ENCODE measurements around the gene DNAJC4.
A peak's percentile ranks its signal among the peaks of the same experiment; 100 is the strongest.

The DNAJC4 gene

DNA sequence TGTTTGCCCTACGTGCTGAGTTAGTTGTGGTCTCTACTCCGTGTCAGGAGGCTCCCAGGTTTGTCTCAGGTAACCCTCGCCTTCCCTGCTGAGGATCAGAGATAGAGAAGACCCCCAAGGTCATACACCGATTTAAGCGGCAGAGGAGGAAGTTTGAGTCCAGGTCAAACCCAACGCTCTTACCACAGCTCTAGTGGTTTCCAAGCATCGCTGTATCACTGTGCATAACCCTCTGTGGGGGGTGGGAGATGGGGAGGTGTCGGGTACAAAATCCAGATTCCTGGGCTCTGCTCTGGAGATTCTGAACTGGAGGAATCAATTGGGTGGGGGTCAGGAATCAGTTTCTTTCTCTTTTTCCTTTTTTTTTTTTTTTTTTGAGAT is 627 bp downstream of the DNAJC4 start:
- DNase-seq = peak in 1 of 5 experiments; percentile 25

DNA sequence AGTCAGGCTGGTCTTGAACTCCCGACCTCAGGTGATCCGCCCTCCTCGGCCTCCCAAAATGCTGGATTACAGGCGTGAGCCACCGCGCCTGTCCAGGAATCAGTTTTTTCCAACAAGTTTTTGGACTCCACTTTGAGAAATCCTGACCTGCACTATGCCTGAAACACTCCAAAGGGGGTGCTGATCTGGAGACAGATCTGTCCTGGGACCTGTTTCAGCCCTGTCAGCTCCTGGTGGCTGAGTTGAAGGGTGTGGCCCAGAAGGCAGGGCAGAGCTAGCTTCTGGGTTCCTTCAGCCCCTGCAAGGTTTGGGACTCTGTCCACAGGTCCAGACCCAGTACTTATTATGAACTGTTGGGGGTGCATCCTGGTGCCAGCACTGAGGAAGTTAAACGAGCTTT is 1.2 kb downstream of the DNAJC4 start:
- DNase-seq = no peak

DNA sequence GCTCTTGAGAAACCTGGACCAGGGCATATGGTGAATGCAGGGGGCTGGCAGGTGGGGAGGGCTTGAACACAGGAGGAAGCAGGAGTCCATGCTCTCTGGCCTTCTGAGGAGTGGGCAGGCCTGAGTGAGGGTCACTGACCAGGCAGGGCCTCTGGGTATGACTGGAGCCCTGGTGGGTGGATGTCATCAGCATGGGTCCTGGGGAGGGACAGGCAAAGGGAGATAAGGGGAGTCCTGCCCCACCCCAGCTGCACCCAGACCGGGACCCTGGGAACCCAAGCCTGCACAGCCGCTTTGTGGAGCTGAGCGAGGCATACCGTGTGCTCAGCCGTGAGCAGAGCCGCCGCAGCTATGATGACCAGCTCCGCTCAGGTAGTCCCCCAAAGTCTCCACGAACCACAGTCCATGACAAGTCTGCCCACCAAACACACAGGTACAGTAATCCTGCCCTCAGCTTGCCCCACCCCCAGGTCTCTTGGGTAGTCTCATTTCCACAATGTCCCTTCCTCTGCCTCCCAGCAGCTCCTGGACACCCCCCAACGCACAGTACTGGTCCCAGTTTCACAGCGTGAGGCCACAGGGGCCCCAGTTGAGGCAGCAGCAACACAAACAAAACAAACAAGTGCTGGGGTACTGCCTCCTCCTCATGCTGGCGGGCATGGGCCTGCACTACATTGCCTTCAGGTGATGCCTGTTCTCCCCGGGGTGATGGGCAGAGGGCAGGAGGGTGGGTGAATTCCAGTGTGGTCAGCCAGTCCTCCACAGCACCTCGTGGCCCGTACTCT is 2.0 kb downstream of the DNAJC4 start:
- DNase-seq = no peak

DNA sequence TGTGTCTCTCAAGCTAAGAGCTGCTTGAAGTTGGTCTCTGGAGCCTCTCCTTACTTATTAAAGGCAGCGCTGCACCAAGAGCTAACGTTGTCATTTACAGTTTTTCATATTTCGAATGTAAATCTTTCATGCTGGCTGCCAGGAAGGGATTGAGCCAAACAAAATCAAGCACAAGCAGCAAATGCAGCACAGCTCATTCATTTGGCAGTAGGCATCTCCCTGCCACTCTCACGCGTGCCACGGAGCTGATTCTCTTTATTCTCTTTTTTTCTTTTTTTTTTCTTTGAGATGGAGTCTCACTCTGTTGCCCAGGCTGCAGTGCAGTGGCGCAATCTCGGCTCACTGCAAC is 2.6 kb downstream of the DNAJC4 start:
- DNase-seq = no peak

DNA sequence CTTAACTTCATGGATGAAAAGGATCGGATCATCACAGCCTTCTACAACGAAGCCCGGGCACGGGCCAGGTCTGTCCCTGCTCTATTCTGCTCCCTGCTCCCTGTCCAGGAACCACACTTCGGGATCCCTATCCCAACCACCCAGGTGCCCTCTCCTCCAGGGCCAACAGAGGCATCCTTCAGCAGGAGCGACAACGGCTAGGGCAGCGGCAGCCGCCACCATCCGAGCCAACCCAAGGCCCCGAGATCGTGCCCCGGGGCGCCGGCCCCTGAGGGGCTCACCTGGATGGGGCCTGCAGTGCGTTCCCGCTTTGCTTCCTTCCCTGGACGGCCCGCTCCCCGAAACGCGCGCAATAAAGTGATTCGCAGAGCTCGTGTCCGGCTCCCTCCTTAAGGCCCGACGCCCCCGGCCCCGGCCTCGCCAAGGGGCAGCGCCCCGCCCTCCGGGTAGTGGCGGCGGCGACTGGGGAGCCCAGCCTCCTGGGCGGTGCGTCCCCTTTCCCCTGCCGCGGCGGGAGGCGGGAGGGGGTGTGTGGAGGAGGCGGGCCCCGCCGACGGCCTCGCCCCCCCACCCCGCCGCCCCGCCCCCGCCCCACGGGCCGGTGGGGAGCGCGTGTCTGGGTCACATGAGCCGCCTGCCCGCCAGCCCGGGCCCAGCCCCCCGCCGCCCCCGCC is 3.7 kb downstream of the DNAJC4 start, which contains the start of gene VEGFB:
Gene VEGFB (plus strand): TSS at position 672 of the 674 bp plus-strand sequence. CDS start 250 bp downstream, outside the sequence.
- DNase-seq = peak in 4 of 5 experiments; percentile 60 to 80 (median 68)

DNA sequence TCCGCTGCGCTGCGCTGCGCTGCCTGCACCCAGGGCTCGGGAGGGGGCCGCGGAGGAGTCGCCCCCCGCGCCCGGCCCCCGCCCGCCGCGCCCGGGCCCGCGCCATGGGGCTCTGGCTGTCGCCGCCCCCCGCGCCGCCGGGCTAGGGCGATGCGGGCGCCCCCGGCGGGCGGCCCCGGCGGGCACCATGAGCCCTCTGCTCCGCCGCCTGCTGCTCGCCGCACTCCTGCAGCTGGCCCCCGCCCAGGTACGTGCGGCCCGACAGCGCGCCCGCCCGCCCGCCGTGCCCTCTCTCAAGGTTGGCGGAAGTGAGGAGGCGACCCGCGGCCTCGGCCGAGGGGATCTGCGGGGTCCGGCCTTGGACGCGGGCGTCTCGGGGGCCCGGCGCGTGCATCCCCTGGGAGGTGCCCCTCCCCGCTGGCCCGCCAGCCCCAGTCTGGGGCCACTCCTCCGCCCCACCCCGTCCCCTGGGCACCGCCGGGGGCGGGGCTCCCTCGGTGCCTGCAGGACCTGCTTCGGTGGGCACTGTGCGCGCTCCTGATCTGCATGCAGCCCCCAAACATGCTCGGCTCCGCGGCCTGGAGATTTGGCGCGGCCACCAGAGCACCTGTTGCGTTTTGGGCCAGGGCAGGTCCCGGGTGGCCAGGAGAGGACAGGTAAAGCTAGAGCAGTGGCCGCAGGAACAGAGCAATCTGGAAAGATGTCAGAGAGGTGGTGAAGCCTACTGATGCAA is 4.5 kb downstream of the DNAJC4 start:
- DNase-seq = peak in 3 of 5 experiments; percentile 46 to 67 (median 59)

DNA sequence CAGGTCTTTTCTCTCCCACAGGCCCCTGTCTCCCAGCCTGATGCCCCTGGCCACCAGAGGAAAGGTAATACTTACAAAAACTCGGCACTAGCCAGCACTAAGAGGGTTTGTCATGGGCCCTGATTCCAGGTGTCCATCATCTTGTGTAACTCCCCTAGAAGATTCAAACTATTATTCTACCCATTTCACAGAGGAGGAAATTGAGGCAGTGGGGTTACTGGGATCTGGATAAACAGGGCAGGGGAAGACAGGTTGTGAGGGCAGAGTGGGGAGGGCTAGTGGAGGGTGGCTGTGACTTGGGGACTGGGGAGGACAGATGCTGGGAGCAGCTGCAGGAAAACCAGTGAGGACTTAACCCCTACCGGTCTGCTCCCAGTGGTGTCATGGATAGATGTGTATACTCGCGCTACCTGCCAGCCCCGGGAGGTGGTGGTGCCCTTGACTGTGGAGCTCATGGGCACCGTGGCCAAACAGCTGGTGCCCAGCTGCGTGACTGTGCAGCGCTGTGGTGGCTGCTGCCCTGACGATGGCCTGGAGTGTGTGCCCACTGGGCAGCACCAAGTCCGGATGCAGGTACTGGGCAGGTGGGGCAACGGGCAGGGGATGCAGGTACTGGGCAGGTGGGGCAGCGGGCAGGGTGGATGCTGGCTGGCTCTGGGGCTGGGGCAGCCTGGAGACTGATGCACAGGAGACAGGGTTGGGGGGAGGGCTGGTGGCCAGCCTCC is 5.3 kb downstream of the DNAJC4 start:
- DNase-seq = no peak

DNA sequence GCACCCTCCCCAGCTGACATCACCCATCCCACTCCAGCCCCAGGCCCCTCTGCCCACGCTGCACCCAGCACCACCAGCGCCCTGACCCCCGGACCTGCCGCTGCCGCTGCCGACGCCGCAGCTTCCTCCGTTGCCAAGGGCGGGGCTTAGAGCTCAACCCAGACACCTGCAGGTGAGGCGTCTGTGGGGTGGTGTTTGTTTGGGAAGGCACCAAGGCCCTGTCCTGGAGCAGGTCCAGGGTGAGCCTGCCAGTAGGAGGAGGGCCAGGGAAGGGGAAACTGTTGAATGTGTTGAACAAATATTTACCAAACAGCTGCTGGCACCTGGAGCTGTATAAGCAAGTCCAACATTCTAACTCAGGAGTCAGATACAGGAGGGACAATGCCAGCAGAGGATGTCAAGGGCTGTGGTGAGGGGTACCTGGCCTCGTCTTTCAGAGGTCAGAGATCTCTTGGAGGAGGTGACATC is 7.2 kb downstream of the DNAJC4 start:
- no peak for DNase-seq

DNA sequence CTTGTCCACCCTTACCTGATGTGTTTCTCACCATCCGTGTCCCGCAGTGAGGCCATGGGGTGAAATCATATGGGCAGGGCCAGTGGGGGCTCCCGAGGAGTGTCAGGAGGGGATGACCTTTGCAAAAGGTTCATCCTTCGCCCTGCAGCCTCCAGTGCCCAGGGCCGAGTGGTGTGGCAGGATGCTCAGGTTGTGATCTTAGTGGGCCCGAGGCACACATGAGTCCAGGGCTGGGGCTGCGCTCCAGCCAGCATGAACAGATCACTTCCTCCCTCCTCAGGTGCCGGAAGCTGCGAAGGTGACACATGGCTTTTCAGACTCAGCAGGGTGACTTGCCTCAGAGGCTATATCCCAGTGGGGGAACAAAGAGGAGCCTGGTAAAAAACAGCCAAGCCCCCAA is 7.7 kb downstream of the DNAJC4 start:
- DNase-seq = no peak

DNA sequence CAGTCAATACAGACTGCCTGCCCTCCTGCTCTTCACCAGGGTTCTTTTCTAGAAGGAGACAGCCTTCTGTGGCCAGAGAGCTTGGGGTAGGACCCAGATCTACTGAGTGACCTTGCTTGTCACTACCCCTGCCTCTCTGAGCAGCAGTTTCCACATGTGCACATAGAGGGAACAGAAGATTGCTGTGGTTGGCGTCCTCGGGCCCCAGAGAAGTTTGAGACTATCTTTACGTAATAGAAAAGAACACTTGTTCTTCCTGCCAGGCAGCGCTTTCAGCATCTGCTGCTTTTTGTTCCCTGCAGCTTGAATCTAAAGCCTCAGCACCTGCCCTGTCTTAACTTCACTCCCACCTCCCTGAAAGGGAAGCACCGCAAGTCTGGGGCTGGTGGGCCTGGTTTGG is 8.7 kb downstream of the DNAJC4 start:
- DNase-seq = no peak

DNA sequence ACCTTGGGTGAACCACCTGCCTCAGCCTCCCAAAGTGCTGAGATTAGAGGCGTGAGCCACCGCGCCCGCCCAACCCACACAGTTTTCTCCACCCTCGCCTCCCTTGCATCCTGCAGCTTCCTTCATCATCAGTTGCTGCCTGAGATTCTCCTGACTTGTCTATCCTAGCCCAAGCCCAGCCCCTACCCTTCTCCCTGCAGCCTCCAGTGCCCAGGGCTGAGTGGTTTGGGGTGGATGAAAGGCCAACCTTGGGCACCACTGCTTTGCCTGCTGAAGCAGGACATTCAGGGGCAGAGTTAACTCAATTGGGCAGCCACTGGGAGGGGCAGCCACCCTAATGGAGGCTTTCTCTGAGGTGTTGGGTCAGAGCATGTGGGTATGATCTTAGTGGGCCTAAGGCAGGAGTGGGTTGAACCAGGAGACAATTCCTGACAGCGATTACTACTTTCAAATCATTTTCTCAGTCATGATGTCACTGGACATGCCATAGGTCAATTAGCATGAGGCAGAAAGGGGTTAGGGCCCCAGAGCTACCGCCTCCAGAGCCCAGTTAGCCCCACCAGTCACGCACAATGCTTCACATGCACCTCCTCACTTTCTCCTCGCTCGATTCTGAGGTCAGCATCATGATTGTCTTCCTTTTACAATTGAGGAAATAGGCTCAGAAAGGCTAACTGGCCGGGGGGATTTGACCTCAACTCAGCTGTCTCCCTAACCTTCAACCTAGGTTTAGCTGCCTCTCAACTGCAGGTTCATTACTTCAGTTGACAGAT is 9.5 kb downstream of the DNAJC4 start:
- DNase-seq = no peak

DNA sequence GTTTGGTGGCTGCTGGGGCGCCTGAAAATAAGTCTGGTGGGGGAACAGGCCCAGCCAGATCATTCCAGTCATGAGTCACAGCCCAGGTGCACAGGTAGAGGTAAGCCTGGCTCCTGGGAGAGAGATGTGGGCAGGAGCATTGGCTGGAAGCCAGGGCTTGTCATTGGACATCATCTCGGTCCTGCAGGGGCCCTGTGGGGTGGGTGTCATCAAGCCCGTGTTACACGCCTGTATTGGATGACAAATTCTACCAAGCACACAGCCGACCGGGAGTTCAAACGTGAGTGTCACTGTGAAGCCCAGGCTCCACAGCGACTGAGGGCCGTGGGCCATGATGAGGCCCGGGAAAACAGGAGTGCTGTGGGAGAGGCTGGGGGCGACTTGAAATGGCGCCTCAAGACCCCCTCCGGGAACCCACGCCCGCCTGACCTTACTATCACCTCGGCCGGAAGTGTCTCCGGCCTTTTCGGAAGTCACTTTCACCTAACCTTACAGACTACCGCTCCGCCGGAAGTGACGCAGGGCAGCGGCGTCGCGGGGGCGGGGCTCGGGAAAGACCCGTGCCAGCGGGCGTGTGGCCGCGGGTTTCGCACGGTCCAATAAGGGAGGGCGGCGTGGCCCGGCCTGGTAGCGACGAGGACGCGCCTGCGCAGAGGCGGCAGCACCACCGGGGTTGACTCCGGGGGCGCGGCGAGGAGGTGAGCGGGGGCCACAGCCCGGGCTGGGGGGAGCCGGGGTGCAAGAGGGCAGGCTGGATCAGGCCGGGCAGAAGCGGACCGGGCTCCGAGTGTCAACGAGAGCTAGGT is 10.3 kb downstream of the DNAJC4 start, which contains the start of gene FKBP2:
Gene FKBP2 (plus strand): TSS at position 661 of the 806 bp plus-strand sequence. CDS start 1,293 bp downstream, outside the sequence.
- DNase-seq = peak; percentile 96 to 99 (median 98)

DNA sequence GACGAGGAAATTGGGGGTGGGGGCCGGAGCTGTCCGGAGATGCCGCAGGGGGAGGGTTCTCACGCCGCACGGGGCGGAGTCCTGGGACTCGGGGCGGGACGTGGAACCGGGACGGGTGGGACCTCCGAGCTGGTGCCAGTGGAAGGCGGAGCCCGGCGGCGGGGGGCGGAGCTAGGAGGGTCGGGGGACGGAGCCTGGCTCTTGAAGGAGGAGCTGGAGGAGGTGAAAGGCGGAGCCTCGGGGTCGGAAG is 10.8 kb downstream of the DNAJC4 start:
- peak in 3 of 5 experiments; percentile 99 to 100 (median 100) for DNase-seq

DNA sequence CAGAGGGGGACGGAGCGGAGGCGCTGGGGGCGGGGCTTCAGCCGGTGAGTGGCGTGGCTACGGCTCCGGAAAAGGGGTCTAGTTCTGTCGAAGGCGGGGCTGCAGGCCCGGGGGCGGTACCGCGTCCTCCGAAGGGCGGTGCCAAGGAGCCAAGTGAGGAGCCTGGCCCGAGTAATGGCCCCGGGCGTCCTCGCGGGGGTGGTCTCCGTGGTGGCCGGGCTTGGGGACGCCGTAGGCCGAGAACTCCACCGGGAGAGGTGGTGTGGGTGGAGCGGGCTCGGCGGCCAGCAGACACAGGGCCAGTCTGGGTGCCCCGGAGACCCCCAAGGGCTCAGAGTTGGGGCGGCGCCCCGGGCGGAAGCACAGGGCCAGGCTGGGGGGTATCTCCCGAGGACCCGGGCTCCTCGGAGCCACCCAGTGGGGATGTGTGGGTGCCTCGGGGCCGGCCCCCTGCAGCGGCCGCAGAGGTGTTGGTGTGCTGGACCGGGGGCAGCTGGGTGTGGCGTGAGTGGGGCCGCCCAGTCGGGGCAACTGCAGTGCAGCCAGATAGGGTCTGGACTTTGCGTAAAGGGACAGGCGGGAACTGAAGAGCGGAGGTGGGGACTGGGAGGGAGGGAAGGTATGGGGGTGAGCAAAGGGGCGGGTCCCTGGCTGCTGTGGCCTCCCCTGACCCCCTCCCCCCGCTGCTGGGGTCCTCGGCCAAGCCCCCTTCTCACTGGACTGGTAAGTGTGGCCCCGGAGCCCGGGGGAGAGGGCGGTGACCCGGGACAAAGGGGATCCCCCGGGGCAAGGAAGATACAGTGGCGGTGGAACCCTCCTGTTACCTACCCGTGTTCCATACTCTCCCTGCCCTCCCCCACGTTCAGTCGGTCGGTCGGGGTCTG is 11.4 kb downstream of the DNAJC4 start:
- DNase-seq = peak in 2 of 5 experiments; percentile 98 to 100

DNA sequence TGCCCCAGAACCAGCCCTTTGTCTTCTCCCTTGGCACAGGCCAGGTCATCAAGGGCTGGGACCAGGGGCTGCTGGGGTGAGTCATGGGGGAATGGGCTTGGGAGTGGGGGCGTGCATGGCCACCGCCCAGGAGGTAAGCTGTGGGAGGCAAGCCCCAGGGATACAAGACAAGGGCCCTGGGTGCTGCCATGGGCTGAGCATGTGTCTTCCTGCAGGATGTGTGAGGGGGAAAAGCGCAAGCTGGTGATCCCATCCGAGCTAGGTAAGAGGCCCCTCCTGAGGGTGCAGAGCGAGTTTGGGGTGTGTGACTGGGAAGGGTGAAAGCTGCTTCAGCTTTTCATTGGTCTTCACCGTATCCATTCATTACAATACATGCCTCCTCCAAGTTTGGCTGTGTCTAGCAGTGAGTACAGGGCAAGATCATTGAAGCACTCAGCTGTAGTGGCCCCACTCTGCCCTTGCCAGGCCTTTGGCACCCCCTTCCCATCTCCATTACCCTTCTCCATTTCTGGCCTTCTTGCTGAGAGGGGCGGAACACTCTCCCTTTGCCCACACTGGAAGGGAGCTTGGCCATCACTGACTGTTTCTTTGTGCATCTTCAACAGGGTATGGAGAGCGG is 13.0 kb downstream of the DNAJC4 start:
- no peak for DNase-seq

DNA sequence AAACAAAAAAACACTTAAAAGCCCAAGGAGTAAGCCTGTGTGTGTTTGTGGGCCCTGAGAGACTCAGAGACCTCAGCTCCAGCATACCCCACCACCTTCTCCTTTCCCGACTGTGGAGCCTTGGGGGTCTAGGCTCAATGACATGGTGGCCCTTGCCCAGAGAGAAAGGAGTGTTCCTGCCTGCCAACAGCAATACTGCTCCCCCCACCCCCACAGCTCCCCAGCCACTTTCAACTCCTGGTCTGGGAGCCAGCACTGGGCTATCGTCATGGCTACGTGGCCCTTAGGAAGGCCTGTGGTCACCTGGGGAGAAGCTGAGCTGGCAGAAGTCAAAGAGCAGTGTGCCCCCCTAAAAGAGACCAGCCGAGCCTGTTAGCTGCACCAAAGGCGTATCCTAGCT is 13.8 kb downstream of the DNAJC4 start:
- no peak for DNase-seq

DNA sequence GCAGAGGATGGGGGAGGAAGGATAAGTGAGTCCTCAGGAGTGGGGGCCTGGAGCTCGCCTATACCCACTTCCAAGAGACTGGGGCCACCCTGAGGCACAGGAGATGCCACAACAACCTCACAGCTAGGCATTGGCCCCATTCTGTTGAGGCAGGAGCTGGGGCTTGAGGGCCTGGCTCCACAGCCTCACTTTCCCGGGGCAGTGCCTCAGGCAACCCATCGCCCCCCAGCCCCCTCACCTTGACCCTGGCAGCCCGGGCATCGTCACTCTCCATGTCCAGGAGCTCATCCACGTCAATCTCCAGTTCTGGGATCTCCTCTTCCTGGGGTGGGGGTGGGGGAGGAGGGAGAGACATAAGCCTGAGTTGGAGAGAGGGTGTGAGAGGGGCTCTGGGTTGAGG is 14.6 kb downstream of the DNAJC4 start:
- no peak for DNase-seq

DNA sequence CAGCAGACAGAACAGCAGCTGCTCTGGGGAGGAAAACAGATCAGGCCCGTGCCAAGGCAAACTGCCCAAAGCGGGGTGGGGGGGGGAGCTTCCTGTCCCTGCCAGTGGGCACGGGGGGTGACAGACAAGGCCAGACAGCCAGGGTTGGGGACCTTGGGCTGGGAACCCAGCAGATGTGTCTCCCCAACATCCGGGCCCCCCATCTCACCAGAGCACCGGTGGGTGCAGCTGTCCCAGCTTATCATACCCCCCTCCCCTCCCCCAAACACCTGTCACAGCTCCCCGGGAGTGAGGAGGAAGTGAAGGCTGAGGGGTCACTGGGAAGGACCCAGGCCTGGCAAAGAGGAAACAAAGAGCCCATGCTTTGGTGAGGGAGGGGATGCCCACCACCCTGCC is 15.1 kb downstream of the DNAJC4 start:
- DNase-seq = peak in 2 of 5 experiments; percentile 53 to 74

DNA sequence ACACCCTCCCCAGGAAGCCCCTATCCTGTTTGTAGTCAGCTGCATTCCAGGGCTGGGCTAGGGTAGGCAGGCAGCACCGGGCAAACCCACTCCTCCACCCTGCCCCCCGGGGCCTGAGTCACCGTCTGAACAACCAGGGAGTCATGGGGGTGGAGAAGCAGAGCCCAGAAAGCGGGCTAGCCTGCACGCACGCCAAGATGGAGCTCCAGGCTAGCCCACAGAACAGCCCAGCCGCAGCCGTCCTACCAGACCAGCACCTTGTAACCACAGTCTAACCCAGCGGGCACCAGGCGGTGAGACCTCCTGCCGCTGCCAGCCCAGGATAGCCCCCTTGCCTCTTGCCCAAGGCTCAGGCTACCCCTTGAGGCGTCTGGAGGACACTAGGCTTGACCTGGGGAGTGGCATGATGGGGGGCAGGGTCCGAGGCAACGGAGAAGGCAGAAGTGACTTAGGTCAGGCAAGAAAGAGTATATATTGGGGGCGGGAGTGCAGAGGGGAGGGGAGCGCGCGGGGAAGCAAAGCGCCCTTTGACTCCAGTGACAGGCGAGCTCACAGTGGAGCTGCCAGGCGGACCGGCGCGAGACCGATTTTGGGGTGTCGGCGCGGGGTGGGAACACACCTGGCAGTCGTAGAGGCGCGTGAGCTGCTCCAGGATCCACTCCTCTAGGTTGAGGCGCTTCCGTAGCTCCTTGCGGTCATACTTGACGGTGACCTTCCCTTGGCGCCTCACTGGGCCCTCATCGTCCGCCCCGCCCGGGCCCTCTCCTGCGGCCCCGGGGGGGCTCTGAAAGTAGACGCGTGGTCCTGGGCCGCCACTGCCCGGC is 15.7 kb downstream of the DNAJC4 start:
- peak in 4 of 5 experiments; percentile 36 to 78 (median 60) for DNase-seq

All from T-helper 2 cell (primary cell).